ENCODE data around the gene HNRNPM. TPM values are rescaled to one million over a fixed set of nuclear protein-coding genes. Genes with fewer than 3 reads are reported as not detected.

Gene HNRNPM
- total and polyA plus RNA-seq, 2 donors (not counting 1 experiment from before 2014, with no cell fraction given), result 137 to 221 TPM

GRCh38 chr19:8525401-8525684 lies 80.6 kb downstream of the HNRNPM start:
- Mint-ChIP-seq H3K4me3 (no peak overlapping the region), H3K4me1 (peaks cover 2% of the 10 kb centered on the region), H3K27ac (no peak overlapping the region), H3K27me3 (no peaks in the 10 kb centered on the region), H3K9me3 (ENCODE audit: insufficient read depth) (no peaks in the 10 kb centered on the region)
- Histone ChIP-seq H3K79me2 (ENCODE audit: control insufficient read depth, insufficient read depth, low read length) (no peaks in the 10 kb centered on the region), H3K9me3 (ENCODE audit: control extremely low read depth in 1 of 3, control insufficient read depth in 2 of 3, insufficient read depth in 1 of 3, low read length in 2 of 3) (peaks cover 0 to 7% (median 0%) of the 10 kb centered on the region in 3 donors), H3K4me3 (ENCODE audit: control extremely low read depth in 1 of 5, extremely low read depth in 1 of 5, insufficient read depth in 1 of 5, low read depth in 2 of 5, low read length in 4 of 5) (no peak overlapping the region), H3K27ac (ENCODE audit: low read length in 2 of 2) (no peak overlapping the region), H3K9ac (ENCODE audit: low read length) (no peak overlapping the region), H3K36me3 (replicated peaks in 1 of 2; ENCODE audit: control extremely low read depth in 1 of 2, control insufficient read depth in 1 of 2, extremely low read depth in 1 of 2, insufficient read depth in 2 of 2, low read length in 1 of 2) (peaks cover 3 to 67% of the 10 kb centered on the region in 2 experiments), H2AFZ (ENCODE audit: insufficient read depth, low read depth, low read length, poor library complexity, severe bottlenecking) (no peak overlapping the region), H3K4me1 (ENCODE audit: control insufficient read depth in 2 of 2, insufficient read depth in 2 of 2, low read length in 2 of 2) (no peaks in the 10 kb centered on the region), H3K4me2 (replicated peaks; ENCODE audit: low read depth, low read length, poor library complexity, severe bottlenecking) (no peak overlapping the region), H4K20me1 (ENCODE audit: control insufficient read depth, insufficient read depth, low read length, poor library complexity, severe bottlenecking) (no peaks in the 10 kb centered on the region), H3K27me3 (replicated peaks in 1 of 4; ENCODE audit: control extremely low read depth in 1 of 4, control insufficient read depth in 3 of 4, insufficient read depth in 4 of 4, low read length in 3 of 4) (no peaks in the 10 kb centered on the region)
- no peak for DNase-seq
- ATAC-seq (ENCODE audit: low read depth), result no peak
- TF ChIP-seq EZH2 (IDR thresholded peaks at IDR 0.05; ENCODE audit: borderline replicate concordance, insufficient read depth, low read depth, low read length, poor library complexity, severe bottlenecking) (no peak), CTCF (IDR thresholded peaks at IDR 0.05) (no peak)
- POLR2A ChIA-PET, result interaction anchor here (0.7 kb wide), 2 partner anchors 16 to 91 kb away, joined by 3 read pairs; no protein-coding TSS in a partner anchor
- WGBS (ENCODE audit: insufficient coverage), result 93% methylated on average over 15 of the region's 15 CpGs
- intact Hi-C loops (cut with micrococcal nuclease), result no loop called here
- CTCF ChIA-PET, result interaction anchor here (1.5 to 2.8 kb wide), 3 partner anchors 44 to 55 kb away, joined by 5 to 12 read pairs (median 7); no protein-coding TSS in a partner anchor

- Histone ChIP-seq H3K4me2 (replicated peaks; ENCODE audit: low read depth, low read length, poor library complexity, severe bottlenecking) (no peak overlapping the region), H4K20me1 (ENCODE audit: control insufficient read depth, insufficient read depth, low read length, poor library complexity, severe bottlenecking) (no peaks in the 10 kb centered on the region), H3K9me3 (ENCODE audit: control extremely low read depth in 1 of 3, control insufficient read depth in 2 of 3, insufficient read depth in 1 of 3, low read length in 2 of 3) (peaks cover 0 to 7% (median 0%) of the 10 kb centered on the region in 3 donors), H3K36me3 (replicated peaks in 1 of 2; ENCODE audit: control extremely low read depth in 1 of 2, control insufficient read depth in 1 of 2, extremely low read depth in 1 of 2, insufficient read depth in 2 of 2, low read length in 1 of 2) (peaks cover 3 to 63% of the 10 kb centered on the region in 2 experiments), H3K9ac (ENCODE audit: low read length) (no peak overlapping the region), H3K4me3 (ENCODE audit: control extremely low read depth in 1 of 5, extremely low read depth in 1 of 5, insufficient read depth in 1 of 5, low read depth in 2 of 5, low read length in 4 of 5) (no peak overlapping the region), H3K27me3 (replicated peaks in 1 of 4; ENCODE audit: control extremely low read depth in 1 of 4, control insufficient read depth in 3 of 4, insufficient read depth in 4 of 4, low read length in 3 of 4) (no peaks in the 10 kb centered on the region), H2AFZ (ENCODE audit: insufficient read depth, low read depth, low read length, poor library complexity, severe bottlenecking) (no peak overlapping the region), H3K4me1 (ENCODE audit: control insufficient read depth in 2 of 2, insufficient read depth in 2 of 2, low read length in 2 of 2) (no peaks in the 10 kb centered on the region), H3K79me2 (ENCODE audit: control insufficient read depth, insufficient read depth, low read length) (no peaks in the 10 kb centered on the region), H3K27ac (ENCODE audit: low read length in 2 of 2) (no peak overlapping the region)
- DNase-seq, result no peak
- H3K4me3 Mint-ChIP-seq, result peak overlapping the region; percentile 48
- ChIA-PET CTCF (no interaction called here), POLR2A (no interaction called here)
- no peaks in the 10 kb centered on the region for H3K9me3 Mint-ChIP-seq (ENCODE audit: insufficient read depth)
- 78% methylated on average over 57 of the region's 57 CpGs for WGBS (ENCODE audit: insufficient coverage)
- TF ChIP-seq CTCF (IDR thresholded peaks at IDR 0.05) (no peak), EZH2 (IDR thresholded peaks at IDR 0.05; ENCODE audit: borderline replicate concordance, insufficient read depth, low read depth, low read length, poor library complexity, severe bottlenecking) (no peak)
- peaks cover 2% of the 10 kb centered on the region for H3K4me1 Mint-ChIP-seq
- ATAC-seq (ENCODE audit: low read depth), result peak; percentile 51
- H3K27ac Mint-ChIP-seq, result peak overlapping the region; percentile 3
- intact Hi-C loops (cut with micrococcal nuclease), result no loop called here
- no peaks in the 10 kb centered on the region for H3K27me3 Mint-ChIP-seq
Observed at GRCh38 chr19:8526345-8527091, 81.7 kb downstream of the HNRNPM start.

All from B cell (primary cell).